Bronchial epithelial cell (primary cell): ENCODE results near the gene CTSL. TPM values are rescaled to one million over a fixed set of nuclear protein-coding genes. Genes with fewer than 3 reads are reported as not detected.

ENCODE experiments used
- DNase-seq: peaks from one replicate; pipeline ENCODE4 v3.0.0-alpha.2; 2010; ENCODE audit warnings: low read depth
- FAIRE-seq: peaks from 2 replicates; lab custom pipeline; 2011; peaks lifted over from hg19 to GRCh38; lab: Jason Lieb, UNC
- H3K27me3 ChIP-seq: 2 replicates; pipeline ENCODE4 v1.5.1; 2011; ENCODE audit warnings: low read length; ENCODE audit not compliant: control insufficient read depth, insufficient read depth
- H3K36me3 ChIP-seq: 2 replicates; pipeline ENCODE4 v1.5.1; 2011; ENCODE audit warnings: low read length; ENCODE audit not compliant: control insufficient read depth, insufficient read depth
- H3K4me3 ChIP-seq: 2 replicates; pipeline ENCODE4 v1.5.1; 2011; ENCODE audit warnings: mild to moderate bottlenecking, low read depth, low read length, control low read depth
- total RNA-seq: library from RNA; depleted of rRNA; stranded (reverse); fragments of >200 nt; gene quantifications from 2 replicates; pipeline ENCODE4 v1.2.1, GENCODE V29; 2014
- TF ChIP-seq, protein P1 (sequence below): IDR thresholded peaks from 2 replicates; pipeline ENCODE4 v1.5.1; 2011; ENCODE audit warnings: mild to moderate bottlenecking, moderate library complexity, low read length, control low read depth, inconsistent platforms; ENCODE audit not compliant: insufficient read depth, severe bottlenecking

Gene CTSL
- total RNA-seq, 1 donor from 2014 or later, result 107 TPM

DNA sequence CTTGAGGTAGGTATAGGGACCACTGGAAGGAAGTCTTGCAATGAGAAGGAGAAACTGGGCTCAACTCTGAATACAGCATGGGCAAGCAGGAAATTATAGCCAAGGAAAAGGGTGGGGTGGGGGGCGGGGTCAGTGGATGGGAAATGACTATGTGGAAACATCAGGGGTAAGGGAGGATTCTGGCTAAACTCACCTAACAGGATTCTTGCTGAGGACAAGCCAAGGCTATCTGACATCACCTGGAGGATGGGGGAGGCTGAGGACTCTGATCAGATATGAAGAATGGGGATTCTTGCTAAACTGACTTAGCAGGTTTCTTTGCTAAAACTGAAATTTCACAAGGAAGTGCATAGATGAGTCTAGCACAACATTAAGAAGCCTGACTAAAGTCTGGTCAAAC lies 40.8 kb downstream of the CTSL start:
- FAIRE-seq (peak; percentile 47), DNase-seq (peak; percentile 97)
- Histone ChIP-seq H3K27me3 (no peaks in the 10 kb centered on the region), H3K36me3 (no peaks in the 10 kb centered on the region), H3K4me3 (no peak overlapping the region)
- TF ChIP-seq, protein P1, sequence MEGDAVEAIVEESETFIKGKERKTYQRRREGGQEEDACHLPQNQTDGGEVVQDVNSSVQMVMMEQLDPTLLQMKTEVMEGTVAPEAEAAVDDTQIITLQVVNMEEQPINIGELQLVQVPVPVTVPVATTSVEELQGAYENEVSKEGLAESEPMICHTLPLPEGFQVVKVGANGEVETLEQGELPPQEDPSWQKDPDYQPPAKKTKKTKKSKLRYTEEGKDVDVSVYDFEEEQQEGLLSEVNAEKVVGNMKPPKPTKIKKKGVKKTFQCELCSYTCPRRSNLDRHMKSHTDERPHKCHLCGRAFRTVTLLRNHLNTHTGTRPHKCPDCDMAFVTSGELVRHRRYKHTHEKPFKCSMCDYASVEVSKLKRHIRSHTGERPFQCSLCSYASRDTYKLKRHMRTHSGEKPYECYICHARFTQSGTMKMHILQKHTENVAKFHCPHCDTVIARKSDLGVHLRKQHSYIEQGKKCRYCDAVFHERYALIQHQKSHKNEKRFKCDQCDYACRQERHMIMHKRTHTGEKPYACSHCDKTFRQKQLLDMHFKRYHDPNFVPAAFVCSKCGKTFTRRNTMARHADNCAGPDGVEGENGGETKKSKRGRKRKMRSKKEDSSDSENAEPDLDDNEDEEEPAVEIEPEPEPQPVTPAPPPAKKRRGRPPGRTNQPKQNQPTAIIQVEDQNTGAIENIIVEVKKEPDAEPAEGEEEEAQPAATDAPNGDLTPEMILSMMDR, result no peak

DNA sequence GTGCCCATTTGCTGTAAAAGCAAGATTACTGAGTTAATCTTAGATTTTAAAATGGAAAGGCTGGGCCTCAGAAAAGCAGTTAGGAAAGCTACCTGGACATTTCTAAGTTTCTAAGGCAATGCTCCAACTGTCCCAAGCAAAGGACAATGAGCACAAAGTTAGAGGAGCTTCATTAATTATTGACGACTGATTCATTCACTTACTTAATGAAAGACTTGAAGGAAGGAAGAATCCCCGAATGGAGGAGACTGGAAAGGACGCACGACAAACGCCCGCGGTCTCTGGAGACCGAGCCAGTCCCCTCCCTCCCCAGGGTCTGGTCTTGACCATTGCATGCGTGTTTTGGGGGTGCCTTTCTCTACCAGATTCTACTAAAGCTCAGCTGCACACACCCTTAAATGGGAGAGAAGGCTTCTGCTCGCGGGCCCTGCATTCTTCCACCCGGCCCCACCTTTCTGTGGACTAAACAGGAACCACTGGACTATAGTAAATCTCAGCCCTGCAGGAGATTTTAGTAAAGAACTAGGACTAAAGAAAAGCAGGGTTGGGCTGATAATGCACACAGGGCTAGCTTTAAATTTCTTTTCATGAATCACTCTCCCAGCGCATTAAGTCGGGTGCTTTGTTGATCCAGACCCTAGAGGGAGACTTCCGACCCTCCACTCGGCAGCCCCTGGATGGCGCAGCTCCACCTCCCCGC lies 44.8 kb downstream of the CTSL start:
- TF ChIP-seq, protein P1, result no peak
- Histone ChIP-seq H3K4me3 (no peak overlapping the region), H3K27me3 (no peaks in the 10 kb centered on the region), H3K36me3 (no peaks in the 10 kb centered on the region)
- no peak for DNase-seq
- no peak for FAIRE-seq

DNA sequence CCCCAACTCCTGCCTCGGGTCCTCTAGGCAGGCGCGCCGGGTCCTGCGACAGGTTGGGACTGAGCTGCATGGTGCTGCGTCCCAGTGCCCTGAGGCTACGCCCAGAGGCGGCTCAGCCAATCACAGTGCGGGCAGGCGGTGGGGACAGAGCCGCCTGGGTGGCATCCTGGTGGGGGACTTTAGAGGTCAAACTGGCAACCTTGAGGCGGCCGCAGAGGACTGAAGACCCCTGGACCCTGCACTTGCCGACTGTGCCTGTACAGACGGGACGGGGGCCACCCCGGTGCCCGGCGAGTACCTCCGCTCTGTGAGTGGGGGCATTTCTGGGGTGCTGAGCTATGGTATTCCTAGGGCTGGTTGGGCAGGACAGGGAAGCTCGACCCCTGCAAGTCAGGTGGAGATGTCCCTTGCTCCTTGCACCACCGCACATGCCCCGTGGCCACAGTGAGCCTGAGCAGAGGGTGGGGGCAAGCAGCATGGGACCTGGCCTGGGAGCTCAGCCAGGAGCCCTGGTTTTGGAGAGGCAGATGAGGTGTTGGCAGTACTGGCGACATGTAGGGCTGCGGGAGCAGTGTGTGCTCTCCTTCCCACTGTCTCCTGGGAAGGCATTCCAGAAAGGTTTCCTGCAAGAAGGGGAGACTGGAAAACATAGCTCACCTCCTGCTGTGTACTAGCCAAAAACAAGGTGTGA lies 45.5 kb downstream of the CTSL start:
- TF ChIP-seq, protein P1, result no peak
- DNase-seq (no peak), FAIRE-seq (no peak)
- H3K36me3 ChIP-seq, result no peaks in the 10 kb centered on the region
- H3K4me3 ChIP-seq, result no peak overlapping the region
- H3K27me3 ChIP-seq, result no peaks in the 10 kb centered on the region

DNA sequence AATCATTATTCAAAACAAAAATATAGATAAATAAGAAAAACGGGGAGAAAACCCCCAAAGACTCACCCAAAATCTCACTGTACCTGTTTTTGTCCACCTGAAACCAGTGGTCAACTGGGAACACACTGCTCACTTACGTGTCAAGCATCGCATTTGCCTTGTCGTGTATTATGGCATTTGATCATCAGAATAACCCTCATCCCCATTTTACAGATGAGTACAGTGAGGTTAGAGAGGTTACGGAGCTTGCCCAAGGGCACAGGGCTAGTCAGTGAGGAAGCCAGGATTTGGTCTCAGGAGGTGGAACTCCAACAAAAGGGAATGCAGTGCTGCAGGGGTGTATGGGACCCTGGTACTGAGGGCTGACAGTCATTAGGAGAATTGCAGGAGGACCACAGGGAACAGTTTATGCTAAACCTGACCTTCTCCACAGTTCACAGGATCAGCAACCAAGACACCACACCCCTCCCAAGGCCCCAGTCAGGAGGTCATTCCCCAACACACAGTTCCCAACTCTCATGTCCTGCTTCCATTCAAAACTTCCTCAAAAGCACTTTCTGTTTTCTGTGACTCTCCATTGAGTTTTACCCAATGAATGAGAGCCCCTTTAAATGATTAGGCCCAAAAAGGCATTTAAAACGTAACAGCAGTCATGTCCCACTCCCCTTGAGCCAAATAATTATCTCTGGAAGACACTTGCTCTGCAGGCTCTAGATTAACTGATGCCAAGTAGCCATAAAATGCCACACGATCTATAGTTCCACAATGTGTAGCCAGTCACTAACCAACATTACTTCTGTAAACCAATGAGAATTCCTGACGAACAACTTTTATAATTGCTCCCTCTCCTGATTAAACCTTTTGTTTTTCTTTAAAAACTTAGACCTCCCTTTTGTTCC lies 50.8 kb downstream of the CTSL start:
- TF ChIP-seq, protein P1, result no peak
- Histone ChIP-seq H3K27me3 (no peaks in the 10 kb centered on the region), H3K4me3 (no peak overlapping the region), H3K36me3 (no peaks in the 10 kb centered on the region)
- DNase-seq, result no peak
- no peak for FAIRE-seq

DNA sequence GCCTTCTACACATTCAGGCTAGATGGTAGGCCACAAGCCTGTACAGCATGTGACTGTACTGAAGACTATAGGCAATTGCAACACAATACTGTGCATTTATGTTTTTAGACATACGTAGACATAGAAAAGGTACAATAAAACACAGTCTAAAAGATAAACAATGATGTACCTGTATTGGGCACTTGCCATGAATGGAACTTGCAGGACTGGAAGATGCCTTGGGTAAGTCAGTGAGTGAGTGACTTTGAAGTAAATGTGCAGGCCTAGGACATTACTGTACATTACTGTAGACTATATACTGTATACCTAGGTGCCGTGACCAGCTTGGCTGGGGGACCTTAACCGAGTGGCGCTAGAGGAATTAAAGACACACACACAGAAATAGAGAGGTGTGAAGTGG lies 53.1 kb downstream of the CTSL start:
- no peak for DNase-seq

More for the DNA sequence above, 53.1 kb downstream of the CTSL start:
- TF ChIP-seq, protein P1, result no peak
- H3K27me3 ChIP-seq, result no peaks in the 10 kb centered on the region
- no peak overlapping the region for H3K4me3 ChIP-seq
- no peaks in the 10 kb centered on the region for H3K36me3 ChIP-seq
- no peak for FAIRE-seq

Other genes with a start within 250 kb of the CTSL start
- 0.64 and 0.79 TPM in 2 replicates for gene DAPK1, start 228.3 kb upstream of the CTSL start, total RNA-seq
- not detected in 2 replicates for gene SPATA31E1, start 156.8 kb downstream of the CTSL start, total RNA-seq
- not detected in 2 replicates for gene SPATA31C1, start 191.8 kb downstream of the CTSL start, total RNA-seq
- gene CDK20, start 248.4 kb downstream of the CTSL start, total RNA-seq, result 1.0 and 1.6 TPM in 2 replicates